Measurements from ENCODE around the gene RRP1.

- TF ChIP-seq, protein P1, sequence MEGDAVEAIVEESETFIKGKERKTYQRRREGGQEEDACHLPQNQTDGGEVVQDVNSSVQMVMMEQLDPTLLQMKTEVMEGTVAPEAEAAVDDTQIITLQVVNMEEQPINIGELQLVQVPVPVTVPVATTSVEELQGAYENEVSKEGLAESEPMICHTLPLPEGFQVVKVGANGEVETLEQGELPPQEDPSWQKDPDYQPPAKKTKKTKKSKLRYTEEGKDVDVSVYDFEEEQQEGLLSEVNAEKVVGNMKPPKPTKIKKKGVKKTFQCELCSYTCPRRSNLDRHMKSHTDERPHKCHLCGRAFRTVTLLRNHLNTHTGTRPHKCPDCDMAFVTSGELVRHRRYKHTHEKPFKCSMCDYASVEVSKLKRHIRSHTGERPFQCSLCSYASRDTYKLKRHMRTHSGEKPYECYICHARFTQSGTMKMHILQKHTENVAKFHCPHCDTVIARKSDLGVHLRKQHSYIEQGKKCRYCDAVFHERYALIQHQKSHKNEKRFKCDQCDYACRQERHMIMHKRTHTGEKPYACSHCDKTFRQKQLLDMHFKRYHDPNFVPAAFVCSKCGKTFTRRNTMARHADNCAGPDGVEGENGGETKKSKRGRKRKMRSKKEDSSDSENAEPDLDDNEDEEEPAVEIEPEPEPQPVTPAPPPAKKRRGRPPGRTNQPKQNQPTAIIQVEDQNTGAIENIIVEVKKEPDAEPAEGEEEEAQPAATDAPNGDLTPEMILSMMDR (conservative IDR thresholded peaks at IDR 0.05) = no peak
- peak; percentile 79; the same call in 1 of the 2 replicates for TF ChIP-seq ZFX (IDR thresholded peaks at IDR 0.05)
Measured at GRCh38 chr21:43775795-43776430, 13.5 kb upstream of the RRP1 start, which contains the start of gene CSTB.

All from C4-2B (cell line).